Erythroblast (primary cell): ENCODE results near the gene PCDH9.

Experiments used
- GATA1 ChIP-seq: IDR thresholded peaks from 2 replicates; pipeline ENCODE4 v1.6.1; 2011; ENCODE audit warnings: low read depth, mild to moderate bottlenecking, control low read depth, low read length, moderate library complexity
- POLR2A ChIP-seq: IDR thresholded peaks from 2 replicates; pipeline ENCODE4 v1.6.1; 2011; ENCODE audit warnings: mild to moderate bottlenecking, low read length

DNA sequence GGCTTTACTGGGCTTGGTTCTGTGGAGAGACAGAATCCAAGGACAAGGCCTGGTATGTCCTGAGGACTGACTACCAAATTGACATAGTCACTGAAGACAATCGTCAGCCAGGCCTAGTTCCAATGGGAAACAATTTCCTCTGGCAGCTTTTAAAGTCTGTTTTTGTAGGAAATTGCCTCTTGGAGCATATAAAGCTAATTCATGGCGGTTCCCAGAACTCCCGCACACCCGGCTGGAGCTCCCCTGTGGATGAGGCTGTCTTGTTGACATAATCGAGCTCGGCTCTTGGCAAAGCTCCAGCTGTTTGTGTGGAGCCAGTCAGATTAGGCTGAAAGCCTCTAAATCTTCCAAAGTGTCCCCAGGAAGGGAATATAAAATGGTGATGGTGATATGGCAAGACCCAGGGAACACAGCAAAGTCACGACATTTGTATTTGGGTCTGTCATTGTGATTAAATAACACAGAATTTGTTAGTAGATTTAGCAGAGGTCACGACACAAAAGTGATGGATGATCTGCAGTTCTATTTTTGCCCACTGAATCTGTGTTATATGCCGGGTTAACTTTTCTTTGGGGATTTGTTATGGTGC is 395.0 kb downstream of the PCDH9 start:
- TF ChIP-seq POLR2A (no peak), GATA1 (no peak)
